Neuronal stem cell (in vitro differentiated cells): ENCODE measurements around the gene DNAJB2.
A peak's percentile ranks its signal among the peaks of the same experiment; 100 is the strongest.
"Not testable (repeated sequence)": the region's sequence is repeated elsewhere in the genome, so short reads cannot be mapped to it uniquely, and the experiment has no call there.

ENCODE experiments used
- DNase-seq: peaks from one replicate; pipeline ENCODE4 v3.0.0-alpha.2; 2013; ENCODE audit warnings: low spot score
- H2AFZ ChIP-seq: one replicate; pipeline ENCODE4 v1.6.1; 2013; ENCODE audit warnings: mild to moderate bottlenecking, low read length, inconsistent platforms
- H2AK5ac ChIP-seq: 2 replicates; pipeline ENCODE4 v1.6.1; 2013; ENCODE audit warnings: low read depth, mild to moderate bottlenecking, inconsistent platforms, low read length, moderate library complexity, mixed read lengths
- H2BK120ac ChIP-seq: 2 replicates; pipeline ENCODE4 v1.6.1; 2013; ENCODE audit warnings: low read depth, mild to moderate bottlenecking, inconsistent platforms, low read length, moderate library complexity, mixed read lengths
- H2BK12ac ChIP-seq: one replicate; pipeline ENCODE4 v1.6.1; 2013; ENCODE audit warnings: low read length, inconsistent platforms
- H2BK15ac ChIP-seq: 2 replicates; pipeline ENCODE4 v1.6.1; 2013; ENCODE audit warnings: mild to moderate bottlenecking, low read length, inconsistent platforms, mixed read lengths
- H2BK5ac ChIP-seq: one replicate; pipeline ENCODE4 v1.6.1; 2013; ENCODE audit warnings: inconsistent platforms, mild to moderate bottlenecking, low read length, moderate library complexity
- H3K14ac ChIP-seq: one replicate; pipeline ENCODE4 v1.6.1; 2013; ENCODE audit warnings: low read length, inconsistent platforms
- H3K18ac ChIP-seq: 2 replicates; pipeline ENCODE4 v1.6.1; 2013; ENCODE audit warnings: low read length, inconsistent platforms
- H3K23ac ChIP-seq: 2 replicates; pipeline ENCODE4 v1.6.1; 2013; ENCODE audit warnings: low read depth, mild to moderate bottlenecking, mixed read lengths, low read length, inconsistent platforms; ENCODE audit not compliant: poor library complexity
- H3K27ac ChIP-seq: replicated peaks from 3 replicates; pipeline ENCODE4 v1.5.1; 2013; ENCODE audit warnings: low read length, inconsistent platforms
- H3K27me3 ChIP-seq, 3 experiments: 2 replicates each; pipeline ENCODE4 v1.6.1; 2013; ENCODE audit warnings: low read length in 3 of 3, mild to moderate bottlenecking in 2 of 3, inconsistent platforms in 1 of 3, low read depth in 1 of 3, mixed read lengths in 1 of 3, moderate library complexity in 1 of 3; ENCODE audit not compliant: control insufficient read depth in 3 of 3, insufficient read depth in 3 of 3
- H3K36me3 ChIP-seq, 2 donors: replicated peaks in 1 of 2; 2 replicates each; pipeline ENCODE4 v1.6.1; 2013; ENCODE audit warnings: low read length in 2 of 2; ENCODE audit not compliant: control insufficient read depth in 2 of 2, insufficient read depth in 2 of 2
- H3K4ac ChIP-seq: 2 replicates; pipeline ENCODE4 v1.6.1; 2013; ENCODE audit warnings: inconsistent platforms, mild to moderate bottlenecking, low read length, moderate library complexity
- H3K4me1 ChIP-seq, 2 donors: 1 replicate in 1 of 2; 2 replicates in 1 of 2; pipeline ENCODE4 v1.6.1; 2013; ENCODE audit warnings: low read length in 2 of 2, low read depth in 1 of 2; ENCODE audit not compliant: control insufficient read depth in 2 of 2, insufficient read depth in 1 of 2
- H3K4me2 ChIP-seq: one replicate; pipeline ENCODE4 v1.6.1; 2013; ENCODE audit warnings: mild to moderate bottlenecking, low read length, inconsistent platforms; ENCODE audit not compliant: insufficient read depth, poor library complexity, severe bottlenecking
- H3K4me3 ChIP-seq, 2 donors: 2 replicates each; pipeline ENCODE4 v1.5.1; 2013; ENCODE audit warnings: low read length in 2 of 2, mild to moderate bottlenecking in 2 of 2, inconsistent platforms in 1 of 2, moderate library complexity in 1 of 2
- H3K79me1 ChIP-seq: one replicate; pipeline ENCODE4 v1.6.1; 2013; ENCODE audit warnings: low read depth, mild to moderate bottlenecking, inconsistent platforms, low read length, moderate library complexity
- H3K9ac ChIP-seq: one replicate; pipeline ENCODE4 v1.6.1; 2013; ENCODE audit warnings: mild to moderate bottlenecking, low read depth, low read length, inconsistent platforms; ENCODE audit not compliant: poor library complexity
- H3K9me3 ChIP-seq, 2 donors: replicated peaks in 1 of 2; 2 replicates each; pipeline versions ENCODE3 to v1.6.1; 2013; ENCODE audit warnings: low read length in 2 of 2, mild to moderate bottlenecking in 2 of 2, inconsistent platforms in 1 of 2, low read depth in 1 of 2, mixed read lengths in 1 of 2, moderate library complexity in 1 of 2; ENCODE audit not compliant: control insufficient read depth in 2 of 2, insufficient read depth in 1 of 2
- H4K8ac ChIP-seq: one replicate; pipeline ENCODE4 v1.6.1; 2013; ENCODE audit warnings: low read depth, mild to moderate bottlenecking, inconsistent platforms, low read length, moderate library complexity
- H4K91ac ChIP-seq: one replicate; pipeline ENCODE4 v1.6.1; 2013; ENCODE audit warnings: low read length, low read depth, mild to moderate bottlenecking, inconsistent platforms; ENCODE audit not compliant: poor library complexity
- WGBS, 2 donors: extraction: QIAGEN DNeasy Blood & Tissue Kit; methylation state at CpG; one replicate each; pipeline ENCODE4 v1.1.7; 2013; ENCODE audit warnings: missing lambda C conversion rate in 2 of 2, mixed read lengths in 1 of 2; ENCODE audit not compliant: insufficient read length in 2 of 2, insufficient replicate concordance in 1 of 2; ENCODE audit errors: extremely low coverage in 2 of 2; 5-methylcytosine and 5-hydroxymethylcytosine counted together

DNAJB2 gene

DNA sequence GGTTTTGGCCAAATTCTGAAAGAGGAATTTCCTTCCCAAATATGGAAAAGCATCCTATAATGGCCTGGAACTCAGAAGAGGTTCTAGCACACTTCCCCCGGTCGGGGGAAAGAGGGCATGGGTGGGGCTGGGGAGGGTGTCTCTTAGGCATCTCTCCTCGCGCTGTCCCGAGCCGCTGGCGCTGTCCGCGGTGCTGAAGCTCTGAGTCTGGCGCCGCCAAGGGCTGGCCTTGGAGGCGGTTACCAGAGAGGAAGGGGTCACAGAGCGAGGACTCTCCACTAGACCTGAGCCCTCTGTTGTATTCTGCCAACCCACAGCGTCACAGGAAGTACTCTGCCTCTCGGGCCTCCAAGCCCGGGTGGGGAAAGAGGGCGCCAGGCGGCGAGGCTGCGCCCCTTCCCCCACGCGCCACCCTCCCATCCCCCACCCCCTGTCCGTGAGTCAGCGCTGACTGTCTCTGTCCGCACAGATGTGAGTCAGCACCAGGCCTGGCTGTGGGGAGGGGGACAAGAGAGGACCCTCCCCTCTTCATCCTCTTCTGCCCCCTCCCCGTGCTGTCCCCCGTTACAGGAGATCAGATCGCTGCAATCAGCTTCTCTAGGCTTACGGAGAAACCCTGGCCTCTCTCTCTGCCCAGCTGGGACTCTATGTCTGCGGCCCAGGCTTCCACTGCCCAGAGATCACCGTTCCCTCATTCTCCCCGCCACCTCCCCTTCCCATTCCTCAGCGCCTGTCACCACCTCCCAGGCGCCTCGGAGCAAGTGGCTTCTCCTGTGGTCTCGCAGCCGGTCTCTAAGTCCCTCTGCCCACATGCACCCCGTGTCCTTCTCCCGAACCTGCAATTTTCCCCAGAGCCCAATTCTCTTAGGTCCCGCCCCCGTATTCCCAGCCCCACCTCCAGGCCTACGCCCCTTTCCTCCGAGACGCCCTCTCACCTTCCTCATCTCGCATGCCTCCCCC is 29.3 kb downstream of the DNAJB2 start:
- Histone ChIP-seq H3K9ac (no peak overlapping the region), H2BK15ac (no peak overlapping the region), H3K36me3 (no peaks in the 10 kb centered on the region), H4K8ac (no peak overlapping the region), H2AFZ (peak overlapping the region; percentile 66), H2BK120ac (peak overlapping the region; percentile 76), H3K79me1 (no peaks in the 10 kb centered on the region), H3K4me2 (peak overlapping the region; percentile 56), H3K4ac (no peak overlapping the region), H2BK12ac (no peak overlapping the region), H4K91ac (no peak overlapping the region), H3K27ac (no peak overlapping the region), H2BK5ac (no peak overlapping the region), H3K4me1 (peaks cover 8 to 9% of the 10 kb centered on the region in 2 donors), H3K18ac (no peak overlapping the region), H3K4me3 (peak overlapping the region in 1 of 2 donors; percentile 62), H2AK5ac (no peak overlapping the region), H3K27me3 (peaks cover 0 to 41% (median 28%) of the 10 kb centered on the region in 3 experiments), H3K9me3 (no peaks in the 10 kb centered on the region), H3K23ac (no peak overlapping the region), H3K14ac (no peak overlapping the region)
- DNase-seq, result peak; percentile 89
- no CpG with 5 or more reads among the region's 45 CpGs for WGBS, 2 donors

DNA sequence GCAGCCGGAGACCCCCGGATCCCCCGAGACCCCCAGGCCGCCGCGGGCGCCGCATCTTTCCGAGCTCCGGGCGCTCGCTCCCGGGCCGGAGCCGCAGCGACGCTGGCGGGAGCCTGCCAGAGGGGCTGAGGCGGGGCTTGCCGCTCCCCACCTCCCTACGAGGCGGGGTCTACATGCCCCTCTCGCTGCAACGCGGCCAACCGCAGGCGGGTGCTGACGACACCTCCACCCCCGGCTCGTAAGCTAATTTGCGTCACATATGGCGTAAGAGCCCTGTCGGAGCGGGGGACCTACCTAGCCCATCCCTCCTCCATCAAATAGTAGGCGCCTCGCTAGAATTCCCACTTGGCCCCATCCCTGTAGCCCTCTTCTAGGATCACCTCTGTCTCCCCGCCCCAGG is 30.1 kb downstream of the DNAJB2 start, which contains the start of gene PTPRN:
Gene PTPRN (minus strand): TSS at position 124 of the 400 bp plus-strand sequence. CDS start 69 bp downstream, at position 55.
- no peak within 1 kb of the TSS for H3K23ac ChIP-seq
- no peak within 1 kb of the TSS for H3K18ac ChIP-seq
- no peak within 1 kb of the TSS for H3K27ac ChIP-seq
- no peak within 1 kb of the TSS for H2BK15ac ChIP-seq
- peak within 1 kb of the TSS; percentile 76 for H2BK120ac ChIP-seq
- H3K9ac ChIP-seq, result no peak within 1 kb of the TSS
- H2BK5ac ChIP-seq, result no peak within 1 kb of the TSS
- no peaks in the 10 kb centered on the region for H3K79me1 ChIP-seq
- H3K4me1 ChIP-seq, result peaks cover 8 to 9% of the 10 kb centered on the region in 2 donors
- H3K27me3 ChIP-seq, result peaks cover 0 to 40% (median 28%) of the 10 kb centered on the region in 3 experiments
- no CpG with 5 or more reads among the region's 37 CpGs for WGBS, 2 donors
- no peak within 1 kb of the TSS for H4K91ac ChIP-seq
- no peak within 1 kb of the TSS for H2AK5ac ChIP-seq
- peak within 1 kb of the TSS; percentile 56 for H3K4me2 ChIP-seq
- peak; percentile 30 for DNase-seq
- H3K4me3 ChIP-seq, result peak within 1 kb of the TSS in 1 of 2 donors; percentile 62
- peak within 1 kb of the TSS; percentile 66 for H2AFZ ChIP-seq
- H3K4ac ChIP-seq, result no peak within 1 kb of the TSS
- H3K9me3 ChIP-seq, result no peaks in the 10 kb centered on the region
- no peak within 1 kb of the TSS for H4K8ac ChIP-seq
- no peak within 1 kb of the TSS for H3K14ac ChIP-seq
- no peaks in the 10 kb centered on the region for H3K36me3 ChIP-seq
- no peak within 1 kb of the TSS for H2BK12ac ChIP-seq

DNA sequence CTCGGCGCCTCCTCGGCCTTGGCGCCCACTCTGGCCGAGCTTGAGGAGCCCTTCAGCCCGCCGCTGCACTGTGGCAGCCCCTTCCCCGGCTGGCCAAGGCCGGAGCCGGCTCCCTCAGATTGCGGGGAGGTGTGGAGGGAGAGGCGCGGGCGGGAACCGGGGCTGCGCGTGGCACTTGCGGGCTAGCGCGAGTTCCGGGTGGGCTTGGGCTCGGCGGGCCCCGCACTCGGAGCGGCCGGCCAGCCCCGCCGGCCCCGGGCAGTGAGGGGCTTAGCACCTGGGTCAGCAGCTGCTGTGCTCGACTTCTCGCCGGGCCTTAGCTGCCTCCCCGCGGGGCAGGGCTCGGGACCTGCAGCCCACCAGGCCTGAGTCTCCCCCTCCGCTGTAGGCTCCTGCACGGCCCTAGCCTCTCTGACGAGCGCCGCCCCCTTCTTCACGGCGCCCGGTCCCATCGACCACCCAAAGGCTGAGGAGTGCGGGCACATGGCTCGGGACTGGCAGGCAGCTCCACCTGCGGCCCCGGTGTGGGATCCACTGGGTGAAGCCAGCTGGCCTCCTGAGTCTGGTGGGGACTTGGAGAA is 33.6 kb downstream of the DNAJB2 start:
- not testable (repeated sequence) for DNase-seq, H3K18ac ChIP-seq, H2BK5ac ChIP-seq, H2AFZ ChIP-seq, H2BK12ac ChIP-seq, H4K91ac ChIP-seq, H3K14ac ChIP-seq, H2BK15ac ChIP-seq, H3K9me3 ChIP-seq, H2AK5ac ChIP-seq, H4K8ac ChIP-seq, H3K9ac ChIP-seq, H3K23ac ChIP-seq, H3K79me1 ChIP-seq, H3K4me3 ChIP-seq, H2BK120ac ChIP-seq, H3K27ac ChIP-seq, H3K4me1 ChIP-seq, H3K4ac ChIP-seq, H3K36me3 ChIP-seq, H3K4me2 ChIP-seq
- peaks cover 0 to 25% (median 22%) of the 10 kb centered on the region in 3 experiments for H3K27me3 ChIP-seq
- no CpG with 5 or more reads among the region's 49 CpGs for WGBS, 2 donors
